HEK293T (cell line): ENCODE results near the gene ASAP3.
"Not testable (repeated sequence)": the region's sequence is repeated elsewhere in the genome, so short reads cannot be mapped to it uniquely, and the experiment has no call there.

Experiments used
- CTCF ChIA-PET: fragments of 350-600 bp; formaldehyde crosslinking; extraction: SDS; loops from one replicate; lab custom pipeline; 2021; ENCODE audit warnings: antibody characterized with exemption, inconsistent platforms; lab: Yijun Ruan, JAX
- POLR2A ChIA-PET: fragments of 350-600 bp; formaldehyde crosslinking; extraction: SDS; loops from one replicate; lab custom pipeline; 2020; ENCODE audit warnings: antibody characterized with exemption, inconsistent platforms; lab: Yijun Ruan, JAX
- DNase-seq: peaks from one replicate; pipeline ENCODE4 v3.0.0; 2012; ENCODE audit warnings: mixed read lengths; ENCODE audit errors: extremely low spot score
- ARNT ChIP-seq: fragments of 450-650 bp; IDR thresholded peaks from 2 replicates; pipeline ENCODE4 v1.6.1; 2017; ENCODE audit warnings: mild to moderate bottlenecking
- BHLHE40 ChIP-seq: fragments of 450-650 bp; IDR thresholded peaks from 2 replicates; pipeline ENCODE4 v1.6.1; 2016; ENCODE audit warnings: mild to moderate bottlenecking, moderate library complexity, borderline replicate concordance
- CTBP1 ChIP-seq: fragments of 450-650 bp; IDR thresholded peaks from 2 replicates; pipeline ENCODE4 v1.6.1; 2016; ENCODE audit warnings: borderline replicate concordance
- ELF4 ChIP-seq: fragments of 450-650 bp; IDR thresholded peaks from 2 replicates; pipeline ENCODE4 v1.6.1; 2017; ENCODE audit warnings: antibody characterized with exemption
- FOXA1 ChIP-seq: fragments of 450-650 bp; IDR thresholded peaks from 2 replicates; pipeline ENCODE4 v1.6.1; 2016; ENCODE audit warnings: mild to moderate bottlenecking
- FOXK2 ChIP-seq: fragments of 450-650 bp; IDR thresholded peaks from 2 replicates; pipeline ENCODE4 v1.6.1; 2016; ENCODE audit warnings: mild to moderate bottlenecking
- FOXM1 ChIP-seq: fragments of 450-650 bp; IDR thresholded peaks from 2 replicates; pipeline ENCODE4 v1.6.1; 2017; ENCODE audit warnings: mild to moderate bottlenecking, borderline replicate concordance
- HDGF ChIP-seq: fragments of 450-650 bp; IDR thresholded peaks from 2 replicates; pipeline ENCODE4 v1.6.1; 2017; ENCODE audit warnings: antibody characterized with exemption, borderline replicate concordance
- L3MBTL2 ChIP-seq: fragments of 450-650 bp; conservative IDR thresholded peaks from 2 replicates; pipeline ENCODE4 v1.6.1; 2016; ENCODE audit warnings: mild to moderate bottlenecking
- LEF1 ChIP-seq: fragments of 450-650 bp; IDR thresholded peaks from 2 replicates; pipeline ENCODE4 v1.6.1; 2017; ENCODE audit warnings: mild to moderate bottlenecking, borderline replicate concordance
- NFRKB ChIP-seq: fragments of 450-650 bp; IDR thresholded peaks from 2 replicates; pipeline ENCODE4 v1.6.1; 2016; ENCODE audit warnings: mild to moderate bottlenecking, moderate library complexity
- PKNOX1 ChIP-seq: fragments of 450-650 bp; IDR thresholded peaks from 2 replicates; pipeline ENCODE4 v1.6.1; 2016
- SP1 ChIP-seq: fragments of 450-650 bp; IDR thresholded peaks from 2 replicates; pipeline ENCODE4 v1.6.1; 2017
- SUZ12 ChIP-seq: fragments of 450-650 bp; IDR thresholded peaks from 2 replicates; pipeline ENCODE4 v1.6.1; 2016; ENCODE audit warnings: mild to moderate bottlenecking
- TARDBP ChIP-seq: fragments of 450-650 bp; IDR thresholded peaks from 2 replicates; pipeline ENCODE4 v1.6.1; 2016
- ZNF384 ChIP-seq: fragments of 450-650 bp; IDR thresholded peaks from 2 replicates; pipeline ENCODE4 v1.6.1; 2016

Gene ASAP3

GRCh38 chr1:23385119-23385621, 98.8 kb downstream of the ASAP3 start:
- POLR2A ChIA-PET: no interaction called here
- no peak for TF ChIP-seq FOXA1
- DNase-seq: no peak
- CTCF ChIA-PET: interaction anchor here (1.0 kb wide), 1 partner anchor 19 kb away, joined by 5 read pairs; no protein-coding TSS in a partner anchor

GRCh38 chr1:23384312-23385058, 99.5 kb downstream of the ASAP3 start:
- ChIA-PET POLR2A (no interaction called here), CTCF (interaction anchor here (1.0 kb wide), 1 partner anchor 19 kb away, joined by 5 read pairs; no protein-coding TSS in a partner anchor)
- no peak for DNase-seq
- TF ChIP-seq SP1 (no peak), ELF4 (no peak), FOXA1 (no peak), ZNF384 (no peak), FOXK2 (no peak), BHLHE40 (no peak)

GRCh38 chr1:23383577-23384311, 100.2 kb downstream of the ASAP3 start:
- no peak for TF ChIP-seq ARNT
- TF ChIP-seq L3MBTL2: no peak
- TF ChIP-seq BHLHE40: no peak
- TF ChIP-seq TARDBP: no peak
- no peak for TF ChIP-seq PKNOX1
- no peak for TF ChIP-seq FOXM1
- no peak for TF ChIP-seq FOXK2
- no peak for TF ChIP-seq ELF4
- TF ChIP-seq FOXA1: no peak
- TF ChIP-seq CTBP1: no peak
- ChIA-PET POLR2A (no interaction called here), CTCF (no interaction called here)
- DNase-seq: no peak

DNA sequence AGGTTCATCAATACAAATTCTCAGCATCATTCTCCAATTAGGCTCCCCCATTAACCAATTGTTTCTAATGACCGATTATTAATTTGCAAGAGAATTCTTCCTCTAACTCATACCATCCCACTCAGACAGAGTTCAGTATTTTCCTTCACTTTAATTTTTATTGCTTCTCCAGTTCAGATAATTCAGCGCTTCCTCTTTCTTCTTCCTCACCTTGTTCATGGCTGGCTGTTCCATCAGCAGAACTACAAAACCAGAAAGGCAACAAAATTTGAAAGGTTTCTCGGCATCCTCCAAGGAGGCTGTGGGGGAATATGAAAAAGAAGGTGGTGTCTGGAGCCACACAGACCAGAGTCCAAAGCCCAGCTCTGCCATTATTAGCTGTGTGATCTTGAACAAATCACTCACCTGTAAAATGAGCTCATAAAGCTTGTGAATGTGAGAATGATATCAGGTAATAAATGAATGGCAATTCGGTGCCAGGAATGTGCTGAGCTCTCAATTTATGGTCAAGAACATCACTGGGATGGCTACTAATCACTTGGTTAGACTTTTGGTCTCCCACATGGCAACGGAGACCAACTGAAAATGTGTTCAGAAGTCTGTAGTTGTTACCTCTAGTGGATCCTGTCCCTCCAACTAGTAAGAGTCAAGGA, 102.6 kb downstream of the ASAP3 start:
- ChIA-PET CTCF (interaction anchor here (0.6 kb wide), 1 partner anchor 293 kb away, joined by 10 read pairs; no protein-coding TSS in a partner anchor), POLR2A (interaction anchor here (1.3 to 1.9 kb wide), 3 partner anchors 13 to 37 kb away, joined by 3 to 12 read pairs (median 3); partner anchors contain the start of genes HNRNPR and ZNF436)
- DNase-seq: no peak
- TF ChIP-seq FOXA1: no peak
- no peak for TF ChIP-seq HDGF
- TF ChIP-seq ELF4: no peak
- no peak for TF ChIP-seq BHLHE40
- TF ChIP-seq SUZ12: no peak

DNA sequence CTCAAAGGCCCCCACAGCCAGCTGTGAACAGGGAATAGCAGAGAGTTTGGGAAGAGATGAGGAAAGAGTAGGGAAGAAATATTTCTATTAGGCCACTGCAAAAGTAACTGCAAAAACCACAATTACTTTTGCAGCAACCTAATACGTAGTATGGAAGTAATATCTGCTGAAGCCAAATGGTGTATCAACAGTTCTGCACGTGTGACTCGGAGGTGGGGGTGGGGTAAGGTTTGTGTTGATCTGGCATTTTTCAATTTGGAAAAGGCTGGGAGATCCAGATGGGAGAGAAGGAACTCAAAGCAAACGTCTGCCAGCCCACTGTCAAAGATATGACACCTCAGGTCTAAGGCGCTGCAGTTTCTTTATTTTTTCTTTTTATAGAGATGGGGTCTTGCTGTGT, 103.3 kb downstream of the ASAP3 start:
- no peak for DNase-seq
- no peak for TF ChIP-seq FOXM1
- TF ChIP-seq ELF4: no peak
- no peak for TF ChIP-seq ZNF384
- no peak for TF ChIP-seq ARNT
- no peak for TF ChIP-seq TARDBP
- no peak for TF ChIP-seq L3MBTL2
- TF ChIP-seq SUZ12: no peak
- TF ChIP-seq PKNOX1: no peak
- TF ChIP-seq NFRKB: no peak
- no peak for TF ChIP-seq BHLHE40
- TF ChIP-seq FOXK2: no peak
- TF ChIP-seq SP1: no peak
- no peak for TF ChIP-seq CTBP1
- no peak for TF ChIP-seq FOXA1
- no peak for TF ChIP-seq LEF1
- TF ChIP-seq HDGF: no peak
- CTCF ChIA-PET: interaction anchor here (0.8 kb wide), 1 partner anchor 23 kb away, joined by 7 read pairs; no protein-coding TSS in a partner anchor
- POLR2A ChIA-PET: interaction anchor here (0.8 to 1.5 kb wide), 2 partner anchors 13 to 36 kb away, joined by 3 to 4 read pairs; partner anchors contain the start of gene HNRNPR

- CTCF ChIA-PET: interaction anchor here (0.8 kb wide), 1 partner anchor 24 kb away, joined by 7 read pairs; no protein-coding TSS in a partner anchor
- POLR2A ChIA-PET: interaction anchor here (0.8 to 1.5 kb wide), 2 partner anchors 12 to 36 kb away, joined by 3 to 4 read pairs; partner anchors contain the start of gene HNRNPR
- DNase-seq: not testable (repeated sequence)
Observed at GRCh38 chr1:23380236-23380635, 103.7 kb downstream of the ASAP3 start.
